Gastrocnemius medialis (tissue), 4 donors: ENCODE data around the gene MTMR12. TPM values are rescaled to one million over a fixed set of nuclear protein-coding genes. Genes with fewer than 3 reads are reported as not detected.

ENCODE experiments used
- ATAC-seq, 2 donors: fragments of 150-250 bp; one replicate each; pipeline ENCODE4 v1.9.1; 2016
- DNase-seq, 2 donors: peaks; one replicate each; pipeline ENCODE4 v3.0.0-alpha.2; 2019
- H3K27ac ChIP-seq, 4 donors: fragments of 200-600 bp; sonication (generic); 1 replicate in 1 of 4; 2 replicates in 3 of 4; pipeline ENCODE4 v1.5.1; 2016 to 2018; ENCODE audit warnings: mild to moderate bottlenecking in 2 of 4, moderate library complexity in 1 of 4
- H3K27me3 ChIP-seq, 3 donors: fragments of 200-600 bp; sonication (generic) in 2 of 3; 1 replicate in 1 of 3; 2 replicates in 2 of 3; pipeline versions ENCODE4 v1.5.1 to v1.6.0; 2016 to 2019; ENCODE audit warnings: mild to moderate bottlenecking in 1 of 3, moderate library complexity in 1 of 3
- H3K36me3 ChIP-seq, 2 donors: fragments of 200-600 bp; sonication (generic) in 1 of 2; one replicate each; pipeline ENCODE4 v1.5.1; 2017 to 2018
- H3K4me1 ChIP-seq, 2 donors: fragments of 200-600 bp; sonication (generic) in 1 of 2; one replicate each; pipeline ENCODE4 v1.5.1; 2016 to 2017; ENCODE audit warnings: mild to moderate bottlenecking in 2 of 2
- H3K4me3 ChIP-seq, 4 donors: fragments of 200-600 bp; sonication (generic) in 3 of 4; 1 replicate in 1 of 4; 2 replicates in 3 of 4; pipeline ENCODE4 v1.5.1; 2016 to 2019; ENCODE audit warnings: mild to moderate bottlenecking in 2 of 4
- H3K9me3 ChIP-seq, 3 donors: fragments of 200-600 bp; sonication (generic) in 2 of 3; 1 replicate in 1 of 3; 2 replicates in 2 of 3; pipeline ENCODE4 v1.5.1; 2016 to 2019
- CTCF ChIP-seq, 5 experiments: fragments of 450-650 bp in 3 of 5; fragments of 200-600 bp in 2 of 5; sonication (generic) in 2 of 5; IDR thresholded peaks in 4 of 5; conservative IDR thresholded peaks in 1 of 5; 1 replicate in 4 of 5; 2 replicates in 1 of 5; pipeline ENCODE4 v1.5.1; 2016 to 2019; ENCODE audit warnings: antibody characterized with exemption in 5 of 5, mild to moderate bottlenecking in 3 of 5, moderate library complexity in 3 of 5
- POLR2A ChIP-seq, 2 donors: fragments of 450-650 bp; IDR thresholded peaks; one replicate each; pipeline ENCODE4 v1.6.1; 2017; ENCODE audit warnings: antibody characterized with exemption in 2 of 2, mild to moderate bottlenecking in 2 of 2, moderate library complexity in 2 of 2
- in situ Hi-C, 4 donors: fragments of 200-750 bp; cut with MboI; loops; one replicate each; pipeline versions ENCODE4 v1.15.0 to v1.8.0; 2017; ENCODE audit warnings: low sequenced_read_pairs in 4 of 4
- intact Hi-C: fragments of 100-400 bp; cut with DNase I; formaldehyde crosslinking; loops from one replicate; pipeline ENCODE4 v1.15.1; 2023; ENCODE audit warnings: low total_unique reads
- total RNA-seq, 4 donors: library from RNA; depleted of rRNA; stranded (reverse); fragments of >200 nt; gene quantifications; one replicate each; pipeline versions ENCODE4 v1.1.0 to v1.2.3, GENCODE V29; 2016

MTMR12 gene
- total RNA-seq, 4 donors from 2014 or later = 6.4 to 11.5 (median 10.6) TPM

- no peak for TF ChIP-seq POLR2A (IDR thresholded peaks at IDR 0.05)
- TF ChIP-seq CTCF (IDR thresholded peaks at IDR 0.05 in 4 of 5, conservative IDR thresholded peaks at IDR 0.05 in 1 of 5) = no peak
- intact Hi-C loops (no loop called here), in situ Hi-C loops (no loop called here)
- Histone ChIP-seq H3K4me3 (no peak overlapping the region), H3K36me3 (no peaks in the 10 kb centered on the region), H3K9me3 (no peaks in the 10 kb centered on the region), H3K4me1 (no peaks in the 10 kb centered on the region), H3K27me3 (no peaks in the 10 kb centered on the region), H3K27ac (no peak overlapping the region)
- ATAC-seq (no peak), DNase-seq (no peak)
These were observed 105.4 kb downstream of the MTMR12 start for GRCh38 chr5:32207355-32207634.

DNA sequence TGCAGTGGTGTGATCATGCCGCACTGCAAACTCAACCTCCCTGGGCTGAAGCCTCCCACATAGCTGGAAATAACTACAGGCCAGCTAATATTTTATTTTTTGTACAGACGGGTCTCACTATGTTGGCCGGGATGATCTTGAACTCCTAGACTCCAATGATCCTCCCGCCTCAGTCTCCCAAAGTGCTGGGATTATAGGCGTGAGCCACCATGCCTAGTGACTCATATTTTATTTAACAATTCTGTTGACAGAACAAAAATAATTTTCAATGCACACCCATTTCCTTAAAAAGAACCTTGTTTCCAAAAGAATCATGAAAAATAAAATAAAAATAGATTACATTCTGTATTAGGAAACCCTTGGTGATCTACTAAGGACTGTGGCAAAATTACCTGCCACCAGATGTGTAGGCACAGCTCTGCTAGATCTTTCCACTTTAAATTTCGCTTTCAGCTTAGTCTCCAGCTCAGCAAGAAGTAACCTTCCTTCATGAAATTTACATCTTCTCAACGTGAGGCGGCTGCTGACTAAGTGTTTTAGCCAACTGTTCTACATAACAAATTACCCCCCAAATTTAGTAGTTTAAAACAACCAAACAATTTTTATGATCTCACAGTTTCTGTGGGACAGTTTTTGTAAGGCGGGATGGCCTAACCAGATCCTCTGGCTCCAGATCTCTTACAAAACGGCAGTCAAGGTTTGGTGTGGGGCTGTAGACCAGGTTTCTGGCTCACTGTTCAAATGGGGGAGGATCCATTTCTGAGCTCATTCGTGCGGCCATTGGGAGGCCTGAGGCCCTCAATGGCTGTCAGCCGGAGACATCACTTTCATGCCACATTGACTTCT, 106.0 kb downstream of the MTMR12 start:
- intact Hi-C loops = no loop called here
- Histone ChIP-seq H3K36me3 (no peaks in the 10 kb centered on the region), H3K9me3 (no peaks in the 10 kb centered on the region), H3K27ac (no peak overlapping the region), H3K4me3 (no peak overlapping the region), H3K27me3 (no peaks in the 10 kb centered on the region), H3K4me1 (no peaks in the 10 kb centered on the region)
- no peak for TF ChIP-seq POLR2A (IDR thresholded peaks at IDR 0.05)
- no peak for TF ChIP-seq CTCF (IDR thresholded peaks at IDR 0.05 in 4 of 5, conservative IDR thresholded peaks at IDR 0.05 in 1 of 5)
- no peak for DNase-seq
- in situ Hi-C loops = no loop called here
- no peak for ATAC-seq

GRCh38 chr5:32206053-32206452, 106.7 kb downstream of the MTMR12 start:
- Histone ChIP-seq H3K27ac (no peak overlapping the region), H3K4me3 (no peak overlapping the region), H3K36me3 (no peaks in the 10 kb centered on the region), H3K27me3 (no peaks in the 10 kb centered on the region), H3K4me1 (no peaks in the 10 kb centered on the region), H3K9me3 (no peaks in the 10 kb centered on the region)
- DNase-seq = no peak
- TF ChIP-seq POLR2A (IDR thresholded peaks at IDR 0.05) (no peak), CTCF (IDR thresholded peaks at IDR 0.05 in 4 of 5, conservative IDR thresholded peaks at IDR 0.05 in 1 of 5) (no peak)
- in situ Hi-C loops (no loop called here), intact Hi-C loops (no loop called here)
- no peak for ATAC-seq

DNA sequence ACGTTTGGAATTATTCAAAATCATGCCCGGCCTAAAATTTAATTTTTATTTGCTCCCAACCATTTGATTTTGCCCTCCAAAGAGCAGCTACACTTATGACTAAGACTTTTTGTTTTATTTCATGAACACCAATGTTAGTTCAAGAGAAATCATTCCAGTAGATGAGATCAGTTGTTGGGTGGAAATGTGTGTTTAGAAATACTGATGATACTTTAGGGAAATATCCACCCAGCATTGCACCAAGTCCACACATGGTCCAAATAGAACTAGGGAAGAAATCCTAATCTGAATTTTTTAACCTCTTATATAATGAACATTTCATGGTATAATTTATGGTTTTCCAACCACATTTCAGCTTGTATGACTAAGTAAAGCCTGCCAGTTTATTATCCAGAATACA, 110.3 kb downstream of the MTMR12 start:
- Histone ChIP-seq H3K36me3 (no peaks in the 10 kb centered on the region), H3K27me3 (no peaks in the 10 kb centered on the region), H3K4me3 (no peak overlapping the region), H3K4me1 (peaks cover 0 to under 1% of the 10 kb centered on the region in 2 donors), H3K9me3 (no peaks in the 10 kb centered on the region), H3K27ac (no peak overlapping the region)
- intact Hi-C loops (no loop called here), in situ Hi-C loops (no loop called here)
- TF ChIP-seq CTCF (IDR thresholded peaks at IDR 0.05 in 4 of 5, conservative IDR thresholded peaks at IDR 0.05 in 1 of 5) = no peak
- TF ChIP-seq POLR2A (IDR thresholded peaks at IDR 0.05) = no peak
- DNase-seq (no peak), ATAC-seq (peak; percentile 38 to 51)
